GM19035 (cell line): Measurements from ENCODE around the gene SLIT3.

Source experiments
- ATAC-seq: cut with Tn5 transposase; IDR thresholded peaks from one replicate; pipeline ENCODE4 v1.9.1; 2021; ENCODE audit not compliant: unreplicated experiment

SLIT3 gene

DNA sequence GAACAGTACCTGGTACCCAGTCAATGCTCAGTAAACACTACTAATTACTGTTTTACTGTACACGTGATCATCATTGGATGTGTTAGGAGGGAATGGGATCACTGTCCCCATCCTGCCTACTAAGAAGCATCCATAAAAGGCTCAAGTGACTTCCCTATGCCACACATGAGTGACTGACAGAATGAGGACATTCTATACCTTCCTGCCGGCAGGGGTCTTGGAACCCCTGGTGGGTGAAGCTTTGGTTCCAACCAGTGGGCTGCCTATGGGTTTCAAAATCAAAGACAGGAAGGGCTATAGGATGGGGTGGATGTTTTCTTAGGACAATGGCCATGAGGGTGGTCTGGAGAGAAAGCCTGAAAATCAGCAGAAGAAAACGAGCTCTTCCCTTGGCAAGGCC, 512.2 kb downstream of the SLIT3 start:
- no peak for ATAC-seq

- no peak for ATAC-seq
Measured at GRCh38 chr5:168788107-168788506, 512.8 kb downstream of the SLIT3 start.

GRCh38 chr5:168786147-168786546, 514.8 kb downstream of the SLIT3 start:
- ATAC-seq: no peak

DNA sequence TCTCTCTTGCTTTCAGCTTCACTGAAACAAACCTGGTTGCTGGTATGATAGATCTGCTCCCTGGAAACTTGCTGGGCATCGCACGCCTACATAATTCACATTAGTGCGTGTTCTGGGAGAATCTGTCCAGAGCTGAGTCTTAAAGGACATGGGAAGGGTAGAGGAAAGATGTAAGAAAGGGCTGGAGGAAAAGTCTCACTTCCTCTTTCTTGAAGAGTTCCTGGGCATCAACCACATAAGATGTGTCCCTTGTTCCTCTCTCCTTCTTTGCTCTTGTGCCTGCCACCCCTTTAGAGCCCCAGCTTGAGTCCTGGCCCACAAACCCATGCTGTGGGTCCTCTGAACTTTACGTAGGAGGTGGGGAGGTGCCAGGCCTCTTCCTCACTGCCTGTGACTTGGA, 516.5 kb downstream of the SLIT3 start:
- no peak for ATAC-seq

DNA sequence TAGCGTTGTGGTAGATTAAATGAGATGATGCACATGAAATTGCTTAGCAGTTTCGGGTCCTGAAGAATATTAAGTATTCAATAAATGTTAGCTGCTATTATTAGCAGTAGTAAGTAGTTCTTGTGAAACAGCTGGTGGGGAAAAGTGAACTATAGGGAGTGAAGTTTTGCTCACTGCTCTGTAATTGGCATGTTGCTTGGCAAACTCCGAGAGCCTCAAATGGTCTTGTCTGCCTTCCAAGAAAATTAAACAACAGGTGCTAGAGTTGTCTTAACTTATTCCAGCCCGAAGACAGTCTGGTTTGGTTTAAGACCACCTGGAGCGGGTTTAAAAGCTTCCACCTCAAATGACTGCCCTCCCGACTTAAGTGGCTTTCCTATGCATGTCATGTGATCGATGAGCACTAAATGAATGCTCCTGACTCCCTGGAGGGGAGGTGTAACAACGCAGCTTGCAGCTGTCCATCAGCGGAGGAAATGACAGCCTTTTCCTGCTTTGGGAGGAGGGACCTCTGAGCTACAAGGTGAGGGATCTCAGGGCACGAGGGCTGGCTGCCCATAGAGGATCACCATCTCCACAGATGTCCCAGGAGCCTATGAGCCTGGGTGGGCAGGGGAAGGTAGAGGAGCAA, 518.9 kb downstream of the SLIT3 start:
- ATAC-seq: no peak

GRCh38 chr5:168780888-168781287, 520.1 kb downstream of the SLIT3 start:
- ATAC-seq: no peak

DNA sequence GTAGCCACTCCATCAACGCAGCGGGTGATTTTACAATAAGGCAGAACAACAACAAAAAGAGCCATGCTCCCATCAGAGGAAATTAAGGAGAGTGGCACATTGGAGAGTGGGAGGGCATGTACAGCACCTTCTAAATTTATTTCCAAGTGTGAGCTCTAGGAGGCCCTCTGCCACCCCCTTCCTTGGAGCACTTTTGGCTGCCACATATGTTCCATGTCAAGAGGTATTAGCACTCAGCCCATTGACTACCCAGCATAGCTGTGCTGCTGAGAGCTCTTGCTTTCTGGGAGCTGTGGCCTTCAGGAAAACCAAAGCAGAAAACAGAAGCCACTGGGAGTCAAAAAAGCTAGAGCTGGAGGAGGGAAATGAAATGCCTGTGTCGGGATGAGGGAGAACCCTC, 521.6 kb downstream of the SLIT3 start:
- ATAC-seq: no peak

DNA sequence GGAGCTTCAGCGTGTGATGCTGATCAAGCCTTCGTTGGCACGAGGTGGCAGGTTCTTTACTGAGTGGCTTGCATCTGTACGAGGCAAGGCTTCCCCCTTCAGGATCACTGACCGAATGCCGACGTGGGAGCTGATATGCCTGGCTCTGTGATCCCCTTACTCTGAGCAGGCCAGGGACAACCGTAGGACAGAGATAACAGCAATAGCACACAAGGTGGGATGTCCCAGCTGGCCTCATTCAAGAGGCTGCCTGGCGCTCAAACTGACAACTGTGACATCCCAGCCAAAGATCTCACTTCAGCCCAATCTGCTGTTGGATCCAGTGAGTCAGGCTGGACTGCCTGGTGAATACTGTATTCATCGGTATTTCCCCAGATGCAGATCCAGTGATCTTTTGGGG, 522.4 kb downstream of the SLIT3 start:
- no peak for ATAC-seq

- ATAC-seq: no peak
Measured at GRCh38 chr5:168777651-168778050, 523.3 kb downstream of the SLIT3 start.

DNA sequence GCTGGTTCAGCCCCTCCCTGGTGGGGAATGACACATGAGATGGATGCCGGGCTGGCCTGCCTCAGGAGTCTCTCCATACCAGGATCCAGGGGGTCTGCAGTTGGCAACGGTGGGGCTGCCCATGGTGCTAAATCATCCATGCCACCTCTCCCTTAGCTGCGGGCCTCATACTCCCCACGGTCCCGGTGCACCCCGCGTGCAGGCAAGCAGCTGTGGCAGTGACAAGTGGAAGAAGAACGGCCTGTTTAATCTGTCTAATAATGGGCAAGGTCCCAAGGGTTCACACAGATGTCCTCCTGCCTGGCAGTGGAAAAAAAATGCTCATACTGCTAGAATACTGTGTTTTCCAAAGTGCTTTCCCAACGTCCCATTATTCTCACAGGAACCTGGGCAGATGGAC, 524.9 kb downstream of the SLIT3 start:
- ATAC-seq: no peak

GRCh38 chr5:168773226-168773625, 527.7 kb downstream of the SLIT3 start:
- no peak for ATAC-seq

GRCh38 chr5:168772316-168772961, 528.5 kb downstream of the SLIT3 start:
- no peak for ATAC-seq

DNA sequence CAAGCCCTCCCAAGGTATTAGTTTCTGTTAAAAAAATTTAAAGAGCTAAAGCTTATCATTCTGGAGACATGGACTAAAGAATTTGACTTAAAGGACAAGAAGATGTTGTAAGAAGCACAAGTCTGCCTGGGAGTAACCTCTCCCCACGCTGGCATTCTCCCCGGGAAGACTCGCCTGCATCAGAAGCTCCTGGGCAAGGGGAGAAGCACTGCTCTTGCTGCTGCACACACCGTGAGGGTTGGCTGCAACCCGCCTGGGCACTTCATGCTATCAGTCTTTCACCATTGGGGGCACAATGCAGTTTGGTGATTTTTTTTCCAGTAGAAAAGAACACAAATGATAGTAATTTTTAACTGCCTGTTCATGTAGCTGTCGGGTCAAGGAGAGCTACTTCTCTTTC, 529.3 kb downstream of the SLIT3 start:
- no peak for ATAC-seq

- no peak for ATAC-seq
Measured at GRCh38 chr5:168770996-168771395, 529.9 kb downstream of the SLIT3 start.

DNA sequence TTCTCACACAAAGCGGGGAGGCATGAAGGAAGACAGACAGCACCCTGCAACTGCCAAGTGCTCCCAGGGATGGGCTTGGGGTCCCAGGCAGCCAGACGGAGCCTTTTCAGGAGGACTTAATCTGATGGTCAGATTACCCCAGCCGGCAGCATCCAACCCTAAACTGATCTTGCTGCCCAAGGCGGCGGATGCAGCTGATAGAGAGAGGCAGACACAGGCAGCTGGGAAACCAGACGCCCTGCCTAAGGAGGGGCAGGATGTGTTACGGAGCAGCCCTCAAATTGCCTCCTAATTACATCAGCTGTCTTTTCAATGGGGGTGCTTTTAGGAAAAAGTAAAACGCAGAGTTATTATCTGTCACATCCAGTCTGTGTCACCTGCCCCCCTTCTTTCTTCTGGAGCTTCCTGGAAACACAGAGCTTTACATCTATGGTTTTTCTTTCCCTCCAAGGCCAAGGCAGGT, 530.9 kb downstream of the SLIT3 start:
- ATAC-seq: no peak

DNA sequence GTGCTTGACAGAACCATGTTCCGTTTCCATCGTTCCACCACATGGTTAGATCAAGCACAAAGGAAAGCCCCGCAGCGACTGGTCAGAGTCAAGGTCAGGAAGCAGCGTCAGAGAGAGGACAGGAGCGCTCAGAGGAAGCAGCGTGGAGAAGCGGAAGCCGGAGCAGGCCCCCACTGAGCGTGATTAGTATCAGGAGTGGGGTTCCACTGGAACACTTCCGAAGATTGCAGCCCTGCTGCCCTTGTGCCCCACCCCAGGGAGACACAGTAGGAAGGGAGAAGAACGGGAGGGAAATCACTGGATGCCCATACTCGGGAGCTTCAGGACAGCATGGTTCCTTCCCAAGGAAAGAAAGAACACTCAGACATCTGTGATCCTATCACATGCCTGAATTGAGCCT, 532.8 kb downstream of the SLIT3 start:
- ATAC-seq: no peak

DNA sequence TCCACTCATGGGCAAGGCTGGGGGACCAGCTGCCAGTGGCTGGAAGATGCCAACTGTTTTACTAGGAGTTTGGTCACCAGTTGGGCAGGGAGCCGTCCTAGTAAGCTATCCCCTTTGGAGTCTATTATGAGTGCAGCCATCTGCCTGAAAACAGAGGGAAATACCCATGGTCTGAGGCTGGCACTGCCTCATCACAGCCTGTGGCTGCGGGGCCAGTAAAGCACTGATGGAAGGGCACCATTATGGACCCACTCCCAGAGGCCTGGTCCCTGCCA, 534.6 kb downstream of the SLIT3 start:
- no peak for ATAC-seq

- ATAC-seq: no peak
Measured at GRCh38 chr5:168765551-168766425, 535.2 kb downstream of the SLIT3 start.

- ATAC-seq: no peak
Measured at GRCh38 chr5:168765086-168765550, 535.8 kb downstream of the SLIT3 start.

DNA sequence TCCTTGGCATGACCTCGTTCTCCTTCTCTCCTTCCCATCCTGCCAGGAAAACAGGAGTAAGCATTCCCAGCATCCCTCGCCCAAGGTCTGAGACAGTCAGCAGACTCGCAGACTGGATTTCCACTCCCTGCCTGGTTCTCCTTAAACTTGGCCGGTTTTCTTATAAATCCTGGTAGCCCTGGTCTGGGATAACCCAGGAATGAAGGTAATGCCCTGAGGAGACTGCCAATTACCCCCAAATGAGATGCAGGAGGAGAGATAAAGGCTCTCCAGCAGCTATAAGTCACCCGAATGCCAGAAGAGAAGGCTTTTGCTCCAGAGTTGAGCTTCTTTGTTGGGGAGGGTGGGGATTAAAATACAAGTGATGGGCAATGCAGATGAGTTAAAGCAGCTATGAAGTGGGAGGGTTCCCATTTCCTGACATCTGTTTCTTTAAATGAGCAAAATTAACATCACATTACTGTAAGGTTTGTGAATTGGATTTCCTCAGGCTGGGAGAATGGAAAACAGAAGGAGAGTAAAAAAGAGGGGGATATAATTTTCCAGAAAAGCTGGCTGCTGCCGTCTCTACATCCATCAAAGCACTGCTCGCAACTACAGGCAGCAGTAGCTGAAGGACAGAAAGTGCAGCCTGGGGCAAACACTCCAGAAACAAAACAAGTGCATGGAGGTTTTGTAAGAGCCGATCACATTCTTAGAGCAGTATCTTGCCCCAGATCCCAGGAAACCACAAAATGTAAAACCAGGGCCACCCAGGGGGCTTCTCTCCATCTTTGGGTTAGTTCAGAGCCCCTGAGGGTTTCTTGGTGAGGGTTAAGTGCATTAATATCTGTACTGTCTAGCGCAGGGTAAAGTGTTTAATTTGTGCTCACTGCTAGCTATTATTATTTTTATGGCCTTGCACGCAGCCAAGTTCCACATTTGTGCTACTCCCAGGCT, 544.2 kb downstream of the SLIT3 start:
- no peak for ATAC-seq

DNA sequence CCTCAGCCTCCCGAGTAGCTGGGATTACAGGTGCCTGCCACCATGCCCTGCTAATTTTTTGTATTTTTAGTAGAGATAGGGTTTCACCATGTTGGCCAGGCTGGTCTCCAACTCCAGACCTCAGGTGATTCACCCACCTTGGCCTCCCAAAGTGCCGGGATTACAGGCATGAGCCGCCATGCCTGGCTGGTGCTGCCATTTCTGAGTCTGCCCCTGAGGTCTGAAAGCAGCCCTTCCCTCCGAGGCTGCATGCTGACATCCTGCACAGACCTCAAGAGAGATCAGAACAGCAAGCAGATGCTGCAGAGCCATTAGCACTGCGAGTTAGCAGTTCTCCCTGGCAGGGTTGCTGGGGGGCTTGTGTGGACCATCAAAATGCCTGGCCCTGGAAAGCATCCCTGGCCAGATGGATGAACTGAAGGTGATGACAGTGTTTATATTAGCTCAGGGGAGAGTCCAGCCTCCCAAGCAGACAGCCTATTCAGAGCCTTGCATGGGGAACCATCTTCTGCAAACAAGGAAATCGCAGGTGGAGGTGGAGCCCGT, 545.3 kb downstream of the SLIT3 start:
- no peak for ATAC-seq
